Activated naive CD4-positive, alpha-beta T cell treated with Interleukin-2 at 50 U/mL for 16 hours (primary cell): ENCODE measurements around the gene HHAT.

ENCODE experiments used
- DNase-seq: peaks from one replicate; pipeline ENCODE4 v3.0.0-alpha.2; 2020

Gene HHAT

GRCh38 chr1:210328746-210329503, at the start of gene HHAT:
Gene HHAT (plus strand): TSS chr1:210328902. CDS start chr1:210348976, 20,074 bp downstream.
- DNase-seq: peak; percentile 71

- no peak for DNase-seq
These were observed 48.5 kb upstream of the HHAT start for GRCh38 chr1:210280221-210280620.

GRCh38 chr1:210288116-210288515, 40.6 kb upstream of the HHAT start:
- no peak for DNase-seq

GRCh38 chr1:210289248-210289647, 39.5 kb upstream of the HHAT start:
- DNase-seq: no peak

GRCh38 chr1:210291081-210291764, 37.5 kb upstream of the HHAT start:
- no peak for DNase-seq

- no peak for DNase-seq
These were observed 36.9 kb upstream of the HHAT start for GRCh38 chr1:210291786-210292230.

GRCh38 chr1:210292231-210292871, 36.4 kb upstream of the HHAT start:
- DNase-seq: peak; percentile 49

GRCh38 chr1:210293171-210293607, 35.5 kb upstream of the HHAT start:
- DNase-seq: no peak

GRCh38 chr1:210294999-210295745, 33.5 kb upstream of the HHAT start:
- DNase-seq: no peak

- DNase-seq: no peak
These were observed 32.0 kb upstream of the HHAT start for GRCh38 chr1:210296682-210297081.

- no peak for DNase-seq
These were observed 30.4 kb upstream of the HHAT start for GRCh38 chr1:210298296-210298695.

GRCh38 chr1:210298936-210299335, 29.8 kb upstream of the HHAT start:
- DNase-seq: no peak

- DNase-seq: no peak
These were observed 29.2 kb upstream of the HHAT start for GRCh38 chr1:210299501-210299900.

- no peak for DNase-seq
These were observed 27.6 kb upstream of the HHAT start for GRCh38 chr1:210300923-210301614.

- DNase-seq: no peak
These were observed 27.1 kb upstream of the HHAT start for GRCh38 chr1:210301615-210302000.

GRCh38 chr1:210302501-210302900, 26.2 kb upstream of the HHAT start:
- no peak for DNase-seq

- DNase-seq: no peak
These were observed 25.3 kb upstream of the HHAT start for GRCh38 chr1:210303391-210303790.

- DNase-seq: no peak
These were observed 18.0 kb upstream of the HHAT start for GRCh38 chr1:210310562-210311153.

GRCh38 chr1:210311726-210312493, 16.8 kb upstream of the HHAT start:
- DNase-seq: no peak

GRCh38 chr1:210313046-210313595, 15.6 kb upstream of the HHAT start:
- no peak for DNase-seq

- DNase-seq: no peak
These were observed 14.8 kb upstream of the HHAT start for GRCh38 chr1:210313921-210314320.
